NCI-H128 (cell line): ENCODE data around the gene PKP4.

ENCODE experiments used
- DNase-seq: peaks from one replicate; lab custom pipeline; 2025; ENCODE audit not compliant: unreplicated experiment; lab: John Stamatoyannopoulos, UW

PKP4 gene

DNA sequence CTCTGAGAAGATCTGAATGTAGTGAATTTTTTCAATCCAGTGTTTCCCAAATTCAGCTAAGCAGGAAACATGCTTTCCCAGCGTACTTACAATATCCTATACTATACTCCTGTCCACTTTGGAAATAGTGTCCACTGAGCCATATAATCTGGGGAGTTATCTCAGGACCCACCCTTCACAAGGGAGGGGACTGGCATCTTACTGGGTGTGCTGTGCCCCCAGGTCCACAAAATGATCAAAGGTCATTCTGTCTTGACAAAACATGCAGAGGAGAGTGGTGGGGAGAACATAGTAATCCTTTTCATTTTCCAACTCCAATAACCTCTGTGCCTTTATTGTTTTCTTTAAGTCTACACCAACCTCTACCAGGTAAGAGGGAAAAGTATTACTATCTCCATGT is 258.6 kb downstream of the PKP4 start:
- DNase-seq = no peak

DNA sequence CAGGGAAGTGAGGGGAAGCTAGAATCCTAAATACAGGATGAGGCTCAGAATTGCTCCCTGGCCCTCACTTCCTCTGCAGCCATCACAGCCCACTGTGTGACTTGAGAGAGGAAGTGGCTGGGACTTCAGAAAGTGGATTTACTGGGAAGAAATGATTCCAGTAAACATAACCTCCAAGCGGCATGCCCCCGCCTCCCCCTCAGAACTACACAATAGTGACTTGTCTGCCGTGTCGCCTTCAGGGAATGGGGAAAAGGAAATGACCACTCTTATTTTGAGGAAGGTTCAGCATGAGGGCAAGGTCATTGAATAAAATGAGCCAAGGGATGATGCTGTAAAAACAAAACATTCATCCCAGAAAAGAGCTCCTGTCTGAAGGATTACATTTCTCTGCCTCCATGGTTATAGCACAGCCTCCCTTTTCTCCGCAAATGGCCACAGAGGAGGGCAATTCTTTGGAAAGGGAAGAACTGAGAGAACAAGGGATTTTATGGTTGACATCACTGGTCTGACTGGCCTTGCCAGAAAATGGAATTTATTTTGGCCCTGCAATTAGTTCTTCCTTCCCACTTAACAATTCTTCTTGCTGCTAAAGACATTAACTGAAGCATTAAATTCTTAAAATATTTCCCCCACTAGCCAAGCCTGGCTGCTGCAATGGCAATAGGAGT is 259.5 kb downstream of the PKP4 start:
- DNase-seq = no peak

DNA sequence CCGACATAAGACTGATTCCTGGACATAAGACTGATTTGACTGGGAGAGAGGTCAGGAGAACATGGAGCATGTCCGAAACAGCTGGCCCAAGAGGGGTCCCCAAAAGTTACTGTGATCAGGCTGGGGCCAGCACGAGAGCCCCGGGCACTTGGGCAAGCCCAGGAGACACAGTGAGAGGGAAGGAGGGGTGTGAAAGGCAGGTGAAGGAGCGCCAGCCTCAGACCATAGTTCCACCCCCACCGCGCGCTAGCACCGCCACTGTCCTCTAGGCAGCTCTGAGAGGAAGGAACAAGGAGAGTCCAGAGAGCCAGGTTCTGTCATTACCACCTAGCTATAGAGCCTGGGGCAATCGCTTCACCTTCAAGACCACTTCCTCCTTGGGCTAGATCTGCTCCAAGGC is 260.2 kb downstream of the PKP4 start:
- no peak for DNase-seq

DNA sequence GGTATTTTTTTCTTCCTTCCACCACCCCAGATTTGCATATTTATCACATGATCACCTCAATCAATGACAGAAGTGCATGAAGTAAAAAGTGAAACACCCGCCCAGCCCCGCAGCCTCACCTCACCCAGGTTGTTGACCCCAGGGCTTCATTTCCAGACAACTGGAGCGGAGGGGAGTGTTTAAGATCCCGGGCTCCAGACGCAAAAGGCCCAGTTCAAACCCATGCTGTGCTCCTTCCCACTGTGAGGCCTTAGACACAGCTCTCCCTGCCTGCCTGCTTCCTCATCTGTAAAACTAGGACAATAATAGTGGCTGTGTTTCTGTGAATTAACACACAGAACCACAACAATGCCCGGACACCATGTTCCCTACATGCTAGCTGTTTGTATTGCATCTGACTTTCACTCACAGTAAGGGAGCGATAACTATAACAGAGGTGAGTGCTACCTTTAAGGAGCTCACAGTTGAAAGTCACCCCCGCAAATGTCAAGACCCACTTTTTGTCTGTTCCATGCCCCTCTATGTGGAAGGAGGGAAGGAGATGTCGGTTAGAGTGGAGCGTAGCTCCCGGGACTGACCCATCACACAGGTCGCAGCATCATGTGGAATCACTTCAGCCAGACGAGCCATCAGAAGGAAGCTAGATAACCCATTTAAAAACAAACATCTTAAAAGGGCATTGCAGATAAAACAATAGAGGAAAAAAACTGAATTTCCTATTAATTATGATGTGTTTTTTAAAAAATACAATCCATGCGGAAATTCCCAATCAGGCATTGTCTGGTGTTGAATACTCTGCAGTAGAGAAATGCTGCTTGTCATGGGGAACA is 260.8 kb downstream of the PKP4 start:
- no peak for DNase-seq

DNA sequence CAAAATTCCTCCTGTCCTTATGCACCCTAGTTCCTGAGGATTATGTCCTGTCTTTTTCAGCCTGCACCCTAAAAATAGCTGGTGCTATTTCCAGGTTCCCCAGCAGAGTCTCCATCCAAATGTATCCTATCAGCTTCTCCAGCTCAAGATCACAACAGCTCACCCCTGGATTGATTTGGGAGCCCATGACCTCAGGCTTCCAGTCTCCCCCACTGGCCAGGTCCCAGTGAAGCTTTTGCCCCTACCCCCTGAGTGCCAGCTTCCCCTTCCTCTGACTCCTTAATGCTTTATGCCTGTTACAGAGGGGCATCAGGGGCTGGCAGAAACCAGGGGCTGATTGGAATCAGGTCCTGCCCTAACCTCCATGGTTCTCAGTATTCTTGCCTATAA is 261.4 kb downstream of the PKP4 start:
- no peak for DNase-seq

DNA sequence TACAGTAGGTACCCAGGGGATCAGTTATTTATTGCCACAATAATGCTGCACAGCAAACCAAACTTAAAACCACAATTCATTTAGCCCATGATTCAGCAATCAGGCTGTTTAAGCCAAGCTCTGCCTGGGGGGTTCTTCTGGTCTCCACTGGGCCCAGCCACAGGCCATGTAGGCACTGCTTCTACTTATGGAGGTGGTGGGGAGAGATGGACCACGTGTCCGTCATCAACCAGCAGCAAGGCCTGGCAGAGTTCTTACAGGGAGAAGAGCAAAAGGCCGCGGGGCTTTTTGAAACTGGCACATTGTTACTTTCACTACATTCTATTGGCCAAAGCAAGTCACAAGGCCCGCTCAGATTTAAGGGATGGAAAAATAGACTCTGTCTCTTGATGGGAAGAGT is 262.1 kb downstream of the PKP4 start:
- no peak for DNase-seq

DNA sequence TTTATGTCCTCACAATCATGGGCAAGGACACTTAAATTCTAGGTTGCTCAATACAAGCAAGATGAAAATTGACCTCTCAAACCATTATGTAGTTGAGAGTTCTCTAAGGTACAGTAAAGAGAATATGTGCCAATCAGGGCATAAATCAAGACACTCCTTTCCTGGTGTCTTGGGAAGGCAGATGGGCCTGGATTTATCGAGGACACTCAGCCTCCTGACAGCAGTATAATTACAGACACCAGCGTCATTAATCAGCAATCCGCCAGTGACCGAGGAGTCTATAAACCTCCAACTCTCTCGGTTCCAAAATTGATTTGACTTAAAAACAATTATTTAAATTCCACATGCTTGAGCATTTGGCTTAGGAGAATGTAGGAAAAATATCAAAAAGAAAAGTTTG is 262.7 kb downstream of the PKP4 start:
- no peak for DNase-seq

DNA sequence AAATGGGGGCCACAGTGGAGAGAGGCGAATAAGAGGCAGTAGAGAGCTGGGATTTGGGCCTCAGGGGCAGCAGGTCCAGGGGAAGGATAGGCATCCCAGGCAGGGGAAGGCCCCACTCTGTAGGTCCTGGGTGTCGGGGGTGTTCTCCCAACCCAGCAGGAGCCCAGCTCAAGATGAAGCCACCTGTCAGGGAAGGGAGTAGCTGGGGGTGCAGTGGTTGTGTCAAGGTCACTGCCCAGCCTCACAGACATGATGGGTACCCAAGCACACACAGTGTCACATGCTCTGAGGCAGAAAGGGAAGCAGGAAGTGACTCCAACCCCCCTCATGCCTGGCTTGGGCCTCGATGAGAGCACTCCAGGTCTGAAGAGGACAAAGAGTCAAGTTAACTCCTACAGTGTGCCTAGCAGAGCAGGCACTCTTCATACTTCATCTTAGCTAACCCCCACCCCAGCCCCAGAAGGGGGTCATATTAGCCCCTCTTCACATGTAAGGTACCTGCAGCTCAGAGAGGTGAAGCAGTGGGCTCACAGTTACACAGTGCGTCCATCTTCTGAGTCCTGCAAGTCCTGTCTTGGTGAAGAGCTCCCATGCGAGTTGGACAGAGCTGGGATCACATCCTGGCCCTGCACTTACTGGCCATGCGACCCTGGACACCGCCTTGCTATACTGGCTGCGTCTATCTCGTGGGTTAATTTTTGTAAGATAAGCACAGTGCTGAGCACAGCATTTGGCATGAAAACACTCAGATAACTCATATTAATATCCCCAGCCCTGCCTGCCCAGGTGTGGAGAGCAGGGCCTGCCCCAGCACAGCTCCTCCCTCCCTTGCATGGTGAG is 265.7 kb downstream of the PKP4 start:
- no peak for DNase-seq

DNA sequence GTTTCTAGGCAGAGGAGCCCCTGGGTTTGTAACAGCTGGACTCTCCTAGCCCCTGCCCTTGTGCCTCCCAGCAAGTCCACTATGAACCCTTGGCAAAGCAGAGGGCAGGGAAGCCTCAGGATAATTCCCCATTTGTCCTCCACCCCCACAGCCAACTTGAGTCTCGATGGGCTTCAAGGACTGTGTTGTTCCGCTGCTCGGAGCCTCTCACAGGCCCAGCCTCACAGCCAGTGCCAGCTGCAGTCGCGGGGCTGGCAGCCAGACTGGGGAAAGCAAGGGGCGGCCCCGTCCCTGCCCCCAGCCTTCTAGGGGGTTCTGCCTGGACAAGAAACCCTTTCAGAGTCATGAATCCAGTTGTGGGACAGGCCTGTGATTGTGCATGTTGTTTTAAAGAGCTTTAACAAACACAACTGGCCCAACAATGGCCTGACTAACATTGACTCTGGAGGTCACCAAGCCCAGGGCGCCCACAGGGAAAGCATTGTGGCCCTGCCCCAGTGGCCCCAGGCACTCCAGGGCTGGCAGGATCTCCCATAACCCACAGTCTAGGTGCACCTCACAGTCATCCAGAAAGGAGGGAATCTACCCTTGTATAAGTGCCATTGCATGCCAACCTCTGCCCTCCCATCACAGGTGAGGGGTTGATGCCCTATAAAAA is 266.6 kb downstream of the PKP4 start:
- DNase-seq = no peak

DNA sequence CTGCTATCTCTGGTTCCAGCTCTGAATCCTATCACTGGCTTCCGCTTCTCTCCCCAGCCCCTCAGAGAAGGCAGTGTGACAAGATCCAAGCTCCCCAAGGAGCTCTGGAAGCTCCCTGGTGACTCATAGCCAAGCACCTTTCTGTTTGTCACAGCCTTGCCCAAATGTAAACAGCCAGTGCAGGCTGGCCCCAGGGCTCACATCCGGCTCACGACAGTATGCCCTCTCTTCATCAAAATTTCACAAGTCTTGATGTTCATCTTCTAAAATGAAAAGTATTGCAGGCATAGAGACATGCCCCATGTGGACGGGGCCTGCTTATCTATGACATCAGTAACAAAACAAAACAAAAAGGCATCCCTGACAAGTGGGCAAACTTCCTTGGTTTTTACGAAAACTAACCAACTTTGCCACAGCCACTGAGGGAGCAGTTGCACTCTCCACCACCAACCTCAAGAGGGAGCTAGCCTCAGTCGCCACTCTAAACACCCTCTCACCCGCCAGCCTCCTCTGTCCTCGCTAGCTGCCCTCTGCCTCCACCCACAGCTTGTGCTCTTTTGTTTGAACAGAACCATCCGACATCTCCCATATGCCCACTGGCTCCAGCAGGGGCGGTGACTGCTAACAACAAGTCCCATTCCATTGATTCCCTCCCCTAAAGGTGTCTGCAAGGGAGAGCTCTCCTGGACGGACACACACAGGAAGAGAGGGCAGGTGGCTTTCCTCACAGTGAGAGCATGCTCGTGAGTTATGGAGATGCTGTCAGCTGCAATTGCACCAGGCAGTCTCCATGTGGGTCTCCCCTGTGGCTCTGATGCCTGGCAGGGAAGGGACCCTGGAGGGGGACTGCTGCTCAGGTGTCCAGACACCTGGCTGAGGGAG is 267.4 kb downstream of the PKP4 start:
- no peak for DNase-seq

DNA sequence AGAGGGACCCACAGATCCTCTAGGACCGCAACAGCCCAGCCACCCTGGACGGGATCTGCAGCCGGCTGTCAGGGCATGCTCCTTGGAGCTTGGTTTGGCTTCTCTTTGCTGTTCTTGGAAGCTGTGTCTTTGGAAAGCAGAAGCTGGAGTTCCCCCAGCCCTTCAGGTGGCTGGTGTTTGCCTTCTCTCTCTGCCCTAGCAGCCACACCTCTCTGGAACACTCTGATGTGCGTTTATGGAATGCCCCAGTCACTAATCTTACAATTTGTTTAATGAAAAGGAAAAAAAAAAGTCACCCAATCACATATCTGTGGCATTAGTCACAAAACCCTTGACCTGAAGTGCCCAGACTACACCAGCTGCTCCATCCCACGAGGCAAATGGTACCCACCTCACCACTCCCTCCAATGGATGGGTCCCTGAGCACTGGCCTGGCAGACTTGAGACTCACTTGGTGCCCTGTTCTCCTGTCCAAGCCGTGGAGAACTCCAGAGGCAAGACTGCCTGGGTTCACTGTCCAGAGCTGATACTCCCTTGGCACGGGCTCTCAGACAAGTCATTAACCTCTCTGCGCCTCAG is 268.1 kb downstream of the PKP4 start:
- no peak for DNase-seq

DNA sequence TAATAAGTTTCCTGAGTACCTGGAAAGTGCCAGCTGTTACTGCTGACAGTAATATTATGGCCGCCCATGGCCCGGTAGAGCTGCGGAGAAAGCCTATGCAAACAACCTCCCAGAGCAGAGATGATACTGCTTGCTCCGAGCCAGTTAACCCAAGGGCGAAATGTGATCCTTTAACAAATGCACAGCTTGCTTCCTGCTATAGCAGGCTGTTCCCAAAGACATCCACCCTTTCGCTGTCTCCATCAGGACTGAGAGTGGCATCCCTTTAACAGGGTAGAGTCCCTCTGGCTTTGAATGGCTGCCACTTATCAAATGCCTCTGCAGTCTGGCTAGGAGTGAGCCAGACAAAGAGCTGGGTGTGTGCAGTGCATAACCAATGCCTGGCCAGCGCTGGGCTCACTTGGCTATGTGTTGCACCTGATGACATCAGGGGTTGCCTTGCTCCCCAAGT is 268.7 kb downstream of the PKP4 start:
- peak; percentile 11 for DNase-seq

DNA sequence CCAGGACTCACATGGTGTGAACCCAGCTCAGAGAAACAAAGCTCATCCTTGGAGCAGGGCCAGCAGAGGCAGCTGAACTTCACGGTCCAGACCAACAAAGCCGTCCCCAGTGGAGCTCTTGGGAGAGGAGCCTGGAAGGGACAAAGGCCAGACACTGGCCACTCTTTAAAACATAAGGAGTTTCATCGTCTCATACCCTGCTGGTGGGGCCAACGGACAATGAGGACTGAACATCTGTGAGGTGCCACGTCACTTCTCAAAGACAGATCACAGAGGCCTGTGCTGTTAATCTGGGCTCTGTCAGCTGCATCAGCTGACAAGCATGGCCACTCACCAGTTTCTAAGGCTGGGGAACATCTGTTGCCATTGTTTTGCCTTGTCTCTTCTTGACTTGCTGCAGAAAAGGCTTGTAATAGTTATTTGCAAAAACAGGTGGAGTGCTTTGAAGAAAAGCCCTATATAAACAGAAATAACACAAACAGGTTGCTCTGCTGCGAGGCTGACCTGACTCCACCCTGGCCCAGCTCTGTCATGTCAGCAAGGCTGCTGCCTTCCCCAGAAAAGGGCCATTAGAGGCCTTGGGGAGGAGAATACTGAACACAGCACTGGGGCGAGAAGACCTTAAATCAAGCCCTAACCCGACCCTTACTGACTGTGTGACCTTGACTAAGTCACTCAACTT is 270.3 kb downstream of the PKP4 start:
- no peak for DNase-seq

DNA sequence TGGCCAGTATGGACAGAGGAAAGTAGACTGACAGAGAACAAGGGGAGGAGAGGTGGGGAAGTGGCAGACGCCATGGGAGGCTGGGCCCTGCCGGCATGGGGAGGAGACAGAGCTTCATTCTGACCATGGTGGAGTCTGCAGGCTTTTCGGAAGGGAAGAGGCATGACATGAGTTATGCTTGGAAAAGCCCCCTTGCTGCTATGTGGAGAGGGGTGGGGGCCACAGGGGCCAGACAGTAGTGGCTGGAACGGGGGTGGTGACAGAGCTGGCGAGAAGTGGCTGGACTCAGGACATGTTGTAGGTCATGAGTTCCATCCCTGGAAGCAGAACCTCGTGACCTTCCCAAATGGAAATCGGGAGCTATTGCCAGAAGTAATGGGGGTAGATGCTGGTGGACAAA is 271.7 kb downstream of the PKP4 start:
- DNase-seq = no peak

DNA sequence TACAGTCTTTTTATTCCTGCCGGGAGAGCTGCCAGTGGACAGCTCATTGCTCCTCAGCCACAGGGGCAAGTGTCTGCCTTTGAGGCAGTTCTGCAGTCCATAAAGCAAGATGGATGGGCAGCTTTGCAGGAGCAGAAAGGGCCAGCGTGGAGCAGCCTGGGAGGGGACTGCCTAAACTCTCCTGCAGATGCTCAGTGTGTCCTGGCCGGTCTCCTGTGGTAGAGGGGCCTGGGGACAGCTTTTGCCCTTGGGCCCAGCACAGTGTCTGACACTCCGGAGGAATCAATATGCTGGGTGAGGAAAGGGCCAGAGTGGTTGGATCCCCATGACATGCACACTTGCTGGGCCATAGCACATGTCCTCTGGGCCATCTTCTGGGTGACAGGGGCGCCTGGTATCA is 272.7 kb downstream of the PKP4 start:
- no peak for DNase-seq

DNA sequence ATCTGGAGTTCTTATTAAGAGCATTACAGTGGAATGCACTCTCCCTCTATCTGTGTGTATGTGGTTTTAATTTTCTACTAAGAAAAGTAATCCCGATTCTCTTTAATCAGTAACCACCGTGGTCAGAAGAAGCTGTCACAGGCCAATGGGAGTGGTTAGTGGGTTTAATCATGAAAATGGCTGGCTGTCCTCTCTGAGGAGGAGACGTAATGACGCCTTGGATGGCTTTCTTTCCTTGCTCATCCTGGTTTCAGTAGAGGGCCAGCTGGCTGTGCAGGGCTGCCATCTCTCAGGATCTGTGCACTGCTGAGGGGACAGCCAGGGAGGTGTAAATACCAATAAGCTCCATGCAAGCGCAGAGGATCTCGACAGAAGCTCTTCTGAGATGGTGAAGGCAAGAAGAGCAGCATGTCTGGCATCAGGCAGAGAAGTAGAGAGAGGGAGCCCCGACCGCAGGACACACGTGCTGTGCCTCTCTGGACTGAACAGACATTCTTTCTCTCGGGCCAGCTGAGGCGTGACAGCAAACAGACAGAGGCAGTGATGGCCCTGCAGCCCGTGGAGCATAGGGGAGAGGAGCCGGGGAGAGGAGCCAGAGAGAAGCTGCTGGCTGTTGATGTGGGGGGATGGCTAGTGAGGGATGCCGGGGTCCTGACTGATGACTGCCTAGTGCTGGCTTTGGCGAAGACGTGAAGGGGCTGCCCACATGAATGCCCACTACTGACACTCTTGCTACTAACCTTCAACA is 273.3 kb downstream of the PKP4 start:
- DNase-seq = no peak

DNA sequence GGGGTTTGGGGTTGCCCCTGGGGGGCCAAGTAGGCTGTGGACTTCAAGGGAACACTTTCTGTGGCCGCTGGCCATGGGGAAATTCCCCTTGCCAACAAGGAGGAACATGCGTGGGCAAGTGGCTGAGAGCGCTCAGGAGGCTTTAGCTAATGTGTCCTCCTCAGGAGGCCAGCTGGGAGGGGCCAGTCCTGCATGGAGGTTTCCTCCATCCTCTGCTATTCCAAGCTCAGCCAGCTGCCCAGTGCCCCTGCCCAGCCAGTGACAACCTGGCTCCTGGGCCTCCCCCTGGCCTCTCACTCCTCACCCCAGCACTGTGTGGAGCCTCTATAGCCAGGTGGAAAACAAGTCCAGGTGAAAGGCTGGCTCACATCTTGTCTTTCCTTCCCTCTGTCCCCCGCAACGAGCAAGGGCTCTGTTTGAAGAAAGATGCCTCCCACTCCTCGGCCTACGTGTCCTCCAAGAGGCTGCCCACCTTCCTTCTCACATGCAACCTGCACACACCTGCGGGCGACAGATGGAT is 273.9 kb downstream of the PKP4 start:
- no peak for DNase-seq

DNA sequence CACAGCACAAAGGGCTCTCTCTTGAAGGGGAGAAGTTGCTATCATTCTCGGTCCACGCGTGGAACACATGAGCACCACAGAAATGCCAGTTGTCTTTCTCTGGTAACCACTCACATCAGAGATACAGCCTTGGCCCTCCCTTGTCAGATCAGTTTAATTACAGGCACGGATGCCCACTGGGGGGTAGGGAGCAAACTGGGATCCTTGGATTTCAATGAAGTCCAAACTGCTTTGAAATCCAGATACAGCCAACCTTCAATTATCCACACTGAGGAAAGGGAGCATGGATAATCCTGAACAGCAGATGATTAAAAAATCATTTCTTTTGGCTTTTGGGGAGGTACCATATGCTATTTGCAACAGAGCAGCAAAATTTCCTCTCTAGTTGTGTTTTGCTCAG is 274.6 kb downstream of the PKP4 start:
- DNase-seq = no peak
